IMR-90 (cell line): ENCODE data around the gene SPEF2.

Source experiments
- CTCF ChIP-seq: conservative IDR thresholded peaks from 2 replicates; pipeline ENCODE4 v1.5.1; 2012; ENCODE audit warnings: mild to moderate bottlenecking, low read depth, low read length, improper control_type of control experiment
- ELK1 ChIP-seq: fragments of 150-350 bp; IDR thresholded peaks from 2 replicates; pipeline ENCODE4 v1.6.1; 2016; ENCODE audit warnings: low read depth, mild to moderate bottlenecking, low read length, moderate library complexity, borderline replicate concordance
- MXI1 ChIP-seq: IDR thresholded peaks from 2 replicates; pipeline ENCODE4 v1.6.1; 2012; ENCODE audit warnings: low read depth, mild to moderate bottlenecking, low read length, moderate library complexity, borderline replicate concordance

DNA sequence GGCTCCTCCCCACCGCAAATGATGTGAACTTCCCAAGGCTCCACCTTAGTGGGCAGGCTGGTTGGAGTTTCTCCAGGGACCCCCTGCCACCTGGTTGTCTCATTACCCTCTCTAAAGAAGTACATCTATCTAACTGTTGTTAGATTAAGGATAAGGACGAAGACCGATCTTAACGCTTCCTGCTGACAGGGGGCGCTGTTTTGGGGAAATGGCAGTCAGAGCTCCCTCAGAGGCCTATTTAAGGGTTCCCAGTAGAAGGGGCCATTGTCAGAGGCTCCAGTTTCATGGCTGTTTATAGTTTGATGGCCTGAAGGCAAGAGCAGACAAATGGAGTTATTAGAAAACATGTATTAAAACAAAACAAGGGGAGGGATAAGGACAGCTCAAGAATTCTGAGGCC, 100.1 kb downstream of the SPEF2 start:
- no peak for TF ChIP-seq CTCF
- TF ChIP-seq ELK1 = no peak
- TF ChIP-seq MXI1 = no peak
